HCT116 (cell line): ENCODE measurements around the gene IL18RAP. TPM values are rescaled to one million over a fixed set of nuclear protein-coding genes. Genes with fewer than 3 reads are reported as not detected.

Source experiments
- ELF1 ChIP-seq: IDR thresholded peaks from 2 replicates; pipeline ENCODE4 v1.6.1; 2012; ENCODE audit warnings: low read depth, borderline replicate concordance
- POLR2AphosphoS5 ChIP-seq: IDR thresholded peaks from 2 replicates; pipeline ENCODE4 v1.6.1; 2011; ENCODE audit warnings: mild to moderate bottlenecking, low read depth, low read length, moderate library complexity
- RAD21 ChIP-seq: IDR thresholded peaks from 2 replicates; pipeline ENCODE4 v1.6.1; 2012; ENCODE audit warnings: low read depth, mild to moderate bottlenecking
- SIN3A ChIP-seq: IDR thresholded peaks from 2 replicates; pipeline ENCODE4 v1.6.1; 2012; ENCODE audit warnings: low read depth
- microRNA-seq: library from miRNA; unstranded; fragments of <30 nt; microRNA quantifications from one replicate; pipeline ENCODE4, GENCODE V29; 2016; ENCODE audit warnings: borderline number of aligned reads
- total RNA-seq: library from RNA; stranded (reverse); gene quantifications from one replicate; pipeline ENCODE4 v1.2.1, GENCODE V29; 2021; ENCODE audit not compliant: unreplicated experiment
- TF ChIP-seq, protein P1 (sequence below): IDR thresholded peaks from 2 replicates; pipeline ENCODE4 v1.6.1; 2011; ENCODE audit warnings: mild to moderate bottlenecking, low read length, moderate library complexity; ENCODE audit not compliant: insufficient replicate concordance; ENCODE audit errors: extremely low read depth

The IL18RAP gene
- total RNA-seq, 1 experiment from 2014 or later: not detected

- TF ChIP-seq, protein P1, sequence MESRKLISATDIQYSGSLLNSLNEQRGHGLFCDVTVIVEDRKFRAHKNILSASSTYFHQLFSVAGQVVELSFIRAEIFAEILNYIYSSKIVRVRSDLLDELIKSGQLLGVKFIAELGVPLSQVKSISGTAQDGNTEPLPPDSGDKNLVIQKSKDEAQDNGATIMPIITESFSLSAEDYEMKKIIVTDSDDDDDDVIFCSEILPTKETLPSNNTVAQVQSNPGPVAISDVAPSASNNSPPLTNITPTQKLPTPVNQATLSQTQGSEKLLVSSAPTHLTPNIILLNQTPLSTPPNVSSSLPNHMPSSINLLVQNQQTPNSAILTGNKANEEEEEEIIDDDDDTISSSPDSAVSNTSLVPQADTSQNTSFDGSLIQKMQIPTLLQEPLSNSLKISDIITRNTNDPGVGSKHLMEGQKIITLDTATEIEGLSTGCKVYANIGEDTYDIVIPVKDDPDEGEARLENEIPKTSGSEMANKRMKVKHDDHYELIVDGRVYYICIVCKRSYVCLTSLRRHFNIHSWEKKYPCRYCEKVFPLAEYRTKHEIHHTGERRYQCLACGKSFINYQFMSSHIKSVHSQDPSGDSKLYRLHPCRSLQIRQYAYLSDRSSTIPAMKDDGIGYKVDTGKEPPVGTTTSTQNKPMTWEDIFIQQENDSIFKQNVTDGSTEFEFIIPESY: no peak
- TF ChIP-seq ELF1 (no peak), SIN3A (no peak), RAD21 (no peak), POLR2AphosphoS5 (no peak)
- TF ChIP-seq, all 23 proteins: peak for 0
Measured at GRCh38 chr2:102499558-102499957, 76.6 kb downstream of the IL18RAP start (continued).

Small RNA genes within 50 kb of the gene (microRNA-seq; reads per million reads assigned to microRNA genes)
- gene MIR4772: not detected

Other genes with a start within 250 kb of the IL18RAP start
- gene IL1RL2, start 236.1 kb upstream of the IL18RAP start, total RNA-seq: not detected
- gene IL1RL1, start 111.6 kb upstream of the IL18RAP start, total RNA-seq: not detected
- 1.5 TPM for gene IL18R1, start 67.4 kb upstream of the IL18RAP start, total RNA-seq
- 0.07 TPM for gene SLC9A4, start 50.1 kb downstream of the IL18RAP start, total RNA-seq
- gene SLC9A2, start 196.4 kb downstream of the IL18RAP start, total RNA-seq: 1.4 TPM